Measurements from ENCODE around the gene CHRNG.
"Not testable (repeated sequence)": the region's sequence is repeated elsewhere in the genome, so short reads cannot be mapped to it uniquely, and the experiment has no call there.

The CHRNG gene

GRCh38 chr2:232545511-232546375 lies 6.3 kb downstream of the CHRNG start:
- DNase-seq, result no peak

GRCh38 chr2:232547991-232548390 lies 8.5 kb downstream of the CHRNG start:
- no peak for DNase-seq

GRCh38 chr2:232549655-232550353 lies 10.3 kb downstream of the CHRNG start:
- DNase-seq, result no peak

GRCh38 chr2:232550354-232551249 lies 11.1 kb downstream of the CHRNG start, which contains the start of the genes EIF4E2 and TIGD1:
Gene EIF4E2 (plus strand): TSS chr2:232550689. CDS start chr2:232550725, 36 bp downstream.
Gene TIGD1 (minus strand): TSS chr2:232550557. CDS start chr2:232549882, 675 bp downstream.
- DNase-seq, result peak; percentile 91

- no peak for DNase-seq
Measured at GRCh38 chr2:232551250-232551638, 11.8 kb downstream of the CHRNG start.

GRCh38 chr2:232551776-232552175 lies 12.3 kb downstream of the CHRNG start:
- no peak for DNase-seq

GRCh38 chr2:232556426-232556825 lies 16.9 kb downstream of the CHRNG start:
- no peak for DNase-seq

GRCh38 chr2:232562515-232563151 lies 23.1 kb downstream of the CHRNG start:
- DNase-seq, result no peak

GRCh38 chr2:232563580-232563979 lies 24.1 kb downstream of the CHRNG start:
- DNase-seq, result no peak

- DNase-seq, result no peak
Measured at GRCh38 chr2:232567721-232568120, 28.2 kb downstream of the CHRNG start.

GRCh38 chr2:232568161-232568560 lies 28.7 kb downstream of the CHRNG start:
- DNase-seq, result no peak

- DNase-seq, result no peak
Measured at GRCh38 chr2:232569541-232569940, 30.0 kb downstream of the CHRNG start.

- DNase-seq, result not testable (repeated sequence)
Measured at GRCh38 chr2:232570481-232570880, 31.0 kb downstream of the CHRNG start.

- DNase-seq, result no peak
Measured at GRCh38 chr2:232571026-232571474, 31.6 kb downstream of the CHRNG start.

GRCh38 chr2:232573042-232573441 lies 33.5 kb downstream of the CHRNG start:
- no peak for DNase-seq

- DNase-seq, result no peak
Measured at GRCh38 chr2:232573771-232574435, 34.4 kb downstream of the CHRNG start.

GRCh38 chr2:232574674-232575403 lies 35.3 kb downstream of the CHRNG start:
- no peak for DNase-seq

GRCh38 chr2:232575404-232575746 lies 35.9 kb downstream of the CHRNG start:
- no peak for DNase-seq

- no peak for DNase-seq
Measured at GRCh38 chr2:232576995-232577394, 37.5 kb downstream of the CHRNG start.

GRCh38 chr2:232577841-232578240 lies 38.3 kb downstream of the CHRNG start:
- DNase-seq, result no peak

- no peak for DNase-seq
Measured at GRCh38 chr2:232578626-232579025, 39.1 kb downstream of the CHRNG start.

Measured in RPMI8226 (cell line).